Pancreas (tissue), 10 donors: ENCODE results near the gene SLC51B. TPM values are rescaled to one million over a fixed set of nuclear protein-coding genes. Genes with fewer than 3 reads are reported as not detected.

Source experiments
- ATAC-seq, 4 donors: fragments of 200-7000 bp; cut with Tn5 transposase; one replicate each; pipeline versions ENCODE4 v1.8.0 to v1.9.1; 2020; ENCODE audit warnings: mild to moderate bottlenecking in 4 of 4, moderate library complexity in 4 of 4
- DNase-seq, 6 donors: peaks; one replicate each; pipeline ENCODE4 v3.0.0-alpha.2; 2020
- FAIRE-seq: peaks from 2 replicates; lab custom pipeline; 2012; peaks lifted over from hg19 to GRCh38; lab: Jason Lieb, UNC
- H3K27ac ChIP-seq, 4 donors: fragments of 200-600 bp; sonication (generic); 1 replicate in 3 of 4; 2 replicates in 1 of 4; pipeline versions ENCODE4 v1.5.0 to v1.8.0; 2020
- H3K27me3 ChIP-seq, 4 donors: fragments of 200-600 bp; one replicate each; pipeline ENCODE4 v1.8.0; 2021
- H3K36me3 ChIP-seq, 3 donors: fragments of 200-600 bp; sonication (generic) in 1 of 3; one replicate each; pipeline versions ENCODE4 v1.5.0 to v1.8.0; 2020 to 2021
- H3K4me1 ChIP-seq, 3 donors: fragments of 200-600 bp; one replicate each; pipeline ENCODE4 v1.8.0; 2021
- H3K4me3 ChIP-seq, 4 donors: fragments of 200-600 bp; sonication (generic) in 2 of 4; one replicate each; pipeline versions ENCODE4 v1.5.0 to v1.8.0; 2020 to 2021
- H3K9me3 ChIP-seq, 4 donors: fragments of 200-600 bp; one replicate each; pipeline ENCODE4 v1.8.0; 2021
- CTCF ChIP-seq, 4 donors: fragments of 200-600 bp; sonication (generic) in 3 of 4; IDR thresholded peaks; one replicate each; pipeline versions ENCODE4 v1.5.0 to v1.8.0; 2021; ENCODE audit warnings: antibody characterized with exemption in 4 of 4
- WGBS, 2 donors: extraction: QIAGEN DNeasy Blood & Tissue Kit; methylation state at CpG; one replicate each; pipeline ENCODE4 v1.1.7; 2013; 5-methylcytosine and 5-hydroxymethylcytosine counted together
- intact Hi-C, 3 donors: fragments of 100-400 bp; cut with DNase I; formaldehyde crosslinking; loops; one replicate each; pipeline versions ENCODE4 v1.11.1 to v1.14.2; 2022
- polyA plus RNA-seq, 2 donors: library from polyadenylated mRNA; stranded (reverse); fragments of 200-250 nt; gene quantifications; one replicate each; pipeline ENCODE4 v1.2.3, GENCODE V29; 2013
- total RNA-seq, 6 donors: library from RNA; stranded (reverse); fragmentation: NEBNext Ultra II Directional in 4 of 6; extraction: Animal tissue kit (Norgen Biotek cat#: 25700) in 4 of 6; gene quantifications; one replicate each; pipeline versions ENCODE4 v1.2.1 to v1.2.4, GENCODE V29; 2021 to 2023
- donor health status: healthy with polysubstance abuse.
- donor health status: DM: no; HTN: no; CAD: no; lungs with moderate emphysema.
- donor health status: DM: no; HTN: no; CAD: no.
- donor health status: control.
- donor health status: control.
- donor health status: Bipolar disorder and iron deficiency.
- donor health status: DM: yes; HTN: yes; CAD: no.
- donor health status: DM: no; HTN: no; CAD: no.
- donor health status: DM: no; HTN: no; CAD: no.
- donor health status: DM: yes; HTN: yes; CAD: no.

SLC51B gene
- total and polyA plus RNA-seq, 8 donors = 0.26 to 1.1 (median 0.49) TPM; not detected in 5

DNA sequence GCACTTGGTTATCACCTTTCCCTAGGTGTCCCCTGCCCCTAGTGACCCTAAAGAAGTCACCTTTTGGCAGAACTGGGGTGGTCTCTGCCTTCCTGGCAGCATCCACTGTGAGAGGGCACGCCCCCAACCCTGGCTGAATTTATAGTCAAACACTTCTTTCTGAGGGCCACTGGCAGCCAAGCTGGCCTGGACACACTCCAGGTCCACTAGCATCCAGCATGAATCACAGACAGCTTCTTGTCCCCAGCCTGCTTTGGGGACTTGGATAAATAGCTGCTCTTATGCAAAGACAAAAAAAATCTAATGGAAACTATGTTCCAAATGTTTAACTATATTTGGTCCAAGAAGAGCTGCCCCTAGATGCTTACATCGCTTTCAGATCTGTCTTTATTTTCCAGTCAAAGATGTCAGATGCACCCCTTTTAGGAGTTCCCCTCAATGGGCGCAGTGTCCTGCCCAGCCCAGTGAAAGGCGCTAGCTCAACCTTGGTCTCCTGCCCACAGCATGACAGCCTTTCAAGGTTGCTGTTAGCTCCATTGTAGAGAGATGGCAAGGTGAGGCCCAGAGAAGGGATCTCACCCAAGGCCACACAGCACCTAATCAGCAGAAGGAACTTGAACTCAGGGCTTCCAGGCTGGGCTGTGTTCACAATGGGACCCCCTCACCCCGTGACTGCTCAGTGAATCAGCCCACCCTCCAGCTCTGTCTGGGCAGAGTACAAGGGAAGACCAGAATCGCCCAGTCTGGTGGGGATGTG lies 15.6 kb downstream of the SLC51B start:
- no peak for FAIRE-seq

GRCh38 chr15:65062061-65062460 lies 16.9 kb downstream of the SLC51B start:
- no peaks in the 10 kb centered on the region for H3K9me3 ChIP-seq

More for the DNA sequence above, 15.6 kb downstream of the SLC51B start:
- no peaks in the 10 kb centered on the region for H3K9me3 ChIP-seq
- H3K36me3 ChIP-seq = no peaks in the 10 kb centered on the region
- H3K4me3 ChIP-seq = no peak overlapping the region
- no peak for ATAC-seq
- H3K27ac ChIP-seq = no peak overlapping the region
- no peaks in the 10 kb centered on the region for H3K4me1 ChIP-seq
- intact Hi-C loops = no loop called here
- H3K27me3 ChIP-seq = no peaks in the 10 kb centered on the region
- WGBS, 2 donors = 80 to 85% methylated on average over 6 of the region's 6 CpGs
- DNase-seq = no peak
- no peak for TF ChIP-seq CTCF (IDR thresholded peaks at IDR 0.05)

GRCh38 chr15:65062726-65063125 lies 17.5 kb downstream of the SLC51B start:
- ATAC-seq (no peak), FAIRE-seq (no peak), DNase-seq (no peak)
- peaks cover 0 to 5% (median 0%) of the 10 kb centered on the region in 4 donors for H3K27me3 ChIP-seq
- no peaks in the 10 kb centered on the region for H3K36me3 ChIP-seq
- H3K27ac ChIP-seq = no peak overlapping the region
- H3K4me1 ChIP-seq = no peaks in the 10 kb centered on the region
- WGBS, 2 donors = 73% methylated on average over 5 of the region's 5 CpGs
- H3K9me3 ChIP-seq = no peaks in the 10 kb centered on the region
- TF ChIP-seq CTCF (IDR thresholded peaks at IDR 0.05) = no peak
- intact Hi-C loops = no loop called here
- H3K4me3 ChIP-seq = no peak overlapping the region

More at GRCh38 chr15:65062061-65062460, 16.9 kb downstream of the SLC51B start:
- Histone ChIP-seq H3K27ac (no peak overlapping the region), H3K27me3 (no peaks in the 10 kb centered on the region), H3K36me3 (no peaks in the 10 kb centered on the region), H3K4me1 (no peaks in the 10 kb centered on the region), H3K4me3 (no peak overlapping the region)
- intact Hi-C loops = no loop called here
- FAIRE-seq (no peak), ATAC-seq (no peak), DNase-seq (no peak)
- TF ChIP-seq CTCF (IDR thresholded peaks at IDR 0.05) = no peak
- 77 to 89% methylated on average over 4 to 5 of the region's 5 CpGs for WGBS, 2 donors

DNA sequence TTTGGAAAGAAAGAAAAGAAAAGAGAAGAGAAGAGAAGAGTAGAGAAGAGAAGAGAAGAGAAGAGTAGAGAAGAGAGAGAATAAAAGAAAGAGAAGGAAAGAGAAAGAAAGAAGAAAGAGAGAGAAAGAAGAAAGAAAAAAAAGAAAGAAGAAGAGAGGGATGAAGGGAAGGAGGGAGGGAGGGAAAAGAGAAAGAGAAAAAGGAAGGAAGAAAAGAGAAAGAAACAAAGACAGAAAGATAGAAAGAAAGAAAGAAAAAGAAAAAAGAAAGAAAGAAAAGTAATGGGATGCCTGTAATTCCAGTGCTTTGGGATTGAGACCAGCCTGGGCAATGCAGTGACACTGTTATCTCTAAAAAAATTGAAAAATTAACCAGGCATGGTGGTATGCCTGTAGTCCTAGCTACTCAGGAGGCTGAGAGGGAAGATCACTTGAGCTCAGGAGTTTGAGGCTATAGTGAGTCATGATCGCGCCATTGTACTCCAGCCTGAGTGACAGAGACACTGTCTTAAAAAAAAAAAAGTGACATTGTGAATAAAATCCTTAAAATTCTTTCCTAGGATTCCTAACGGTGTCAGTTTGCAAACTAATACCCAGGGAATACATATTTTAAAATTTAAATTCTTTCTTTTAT lies 20.9 kb downstream of the SLC51B start:
- no peaks in the 10 kb centered on the region for H3K9me3 ChIP-seq
- no peak for ATAC-seq
- WGBS, 2 donors = 72 to 76% methylated on average over 3 of the region's 3 CpGs
- FAIRE-seq = no peak
- intact Hi-C loops = no loop called here
- H3K27ac ChIP-seq = no peak overlapping the region
- H3K27me3 ChIP-seq = peaks cover 0 to 5% (median 0%) of the 10 kb centered on the region in 4 donors
- TF ChIP-seq CTCF (IDR thresholded peaks at IDR 0.05) = no peak
- no peaks in the 10 kb centered on the region for H3K4me1 ChIP-seq
- no peaks in the 10 kb centered on the region for H3K36me3 ChIP-seq
- no peak overlapping the region for H3K4me3 ChIP-seq
- DNase-seq = no peak
